AML-193 (cell line): ENCODE results near the gene TMEM135.

Experiments
- DNase-seq, 2 experiments: peaks; one replicate each; lab custom pipeline; 2025; lab: John Stamatoyannopoulos, UW

TMEM135 gene

GRCh38 chr11:87356428-87356827 is 318.7 kb downstream of the TMEM135 start:
- DNase-seq, result no peak

GRCh38 chr11:87358461-87358860 is 320.7 kb downstream of the TMEM135 start:
- no peak for DNase-seq

GRCh38 chr11:87359401-87359800 is 321.7 kb downstream of the TMEM135 start:
- DNase-seq, result no peak

- DNase-seq, result no peak
Observed at GRCh38 chr11:87361891-87362290, 324.2 kb downstream of the TMEM135 start.

GRCh38 chr11:87366346-87366745 is 328.6 kb downstream of the TMEM135 start:
- DNase-seq, result no peak

GRCh38 chr11:87366763-87367405 is 329.1 kb downstream of the TMEM135 start:
- DNase-seq, result no peak

- DNase-seq, result no peak
Observed at GRCh38 chr11:87368151-87368550, 330.4 kb downstream of the TMEM135 start.

- DNase-seq, result no peak
Observed at GRCh38 chr11:87368858-87369480, 331.2 kb downstream of the TMEM135 start.

- no peak for DNase-seq
Observed at GRCh38 chr11:87369888-87370287, 332.2 kb downstream of the TMEM135 start.

GRCh38 chr11:87372065-87372464 is 334.3 kb downstream of the TMEM135 start:
- no peak for DNase-seq
